Activated CD4-positive, CD25-positive, alpha-beta regulatory T cell treated with anti-CD3 and anti-CD28 coated beads, Interleukin-2, amount 50 U/mL, for 72 hours (primary cell): ENCODE measurements around the gene IQGAP1.

Experiments used
- DNase-seq: peaks from one replicate; pipeline ENCODE4 v3.0.0; 2021

Gene IQGAP1

DNA sequence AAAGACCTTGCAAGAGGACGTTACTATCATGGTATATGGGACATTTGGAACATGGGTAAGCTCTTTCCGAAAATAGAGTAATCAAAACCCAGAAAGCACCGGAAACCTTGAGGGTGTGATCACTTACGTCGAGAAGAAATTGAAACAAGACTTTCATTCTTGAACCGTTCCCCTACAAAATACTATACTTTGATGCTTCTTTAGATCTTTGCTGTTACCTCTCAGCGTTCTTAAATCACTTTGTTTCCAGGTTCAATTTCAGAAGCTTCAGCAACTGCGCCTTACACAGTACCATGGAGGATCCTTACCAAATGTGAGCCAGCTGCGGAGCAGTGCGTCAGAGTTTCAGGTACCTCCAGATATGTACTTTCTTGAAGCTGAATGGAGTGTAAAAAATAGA is 151.7 kb downstream of the IQGAP1 start:
- no peak for DNase-seq

DNA sequence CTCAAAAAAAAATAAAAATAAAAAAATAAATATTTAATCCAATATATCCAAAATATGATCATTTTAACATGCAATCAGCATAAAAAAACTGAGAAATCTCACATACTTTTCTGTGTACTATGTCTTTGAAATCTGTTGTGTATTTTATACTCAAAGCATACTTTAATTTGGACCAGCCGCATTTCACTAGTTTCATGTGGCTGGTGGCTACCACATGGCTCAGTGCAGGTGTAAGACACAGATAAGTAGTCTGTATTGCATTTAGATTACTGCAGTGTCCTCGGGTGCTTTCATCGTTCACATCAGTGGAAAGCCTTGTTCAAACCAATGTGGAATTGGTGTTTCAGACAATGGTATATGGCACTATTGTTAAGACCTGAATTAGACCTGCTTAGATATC is 152.7 kb downstream of the IQGAP1 start:
- DNase-seq, result no peak

DNA sequence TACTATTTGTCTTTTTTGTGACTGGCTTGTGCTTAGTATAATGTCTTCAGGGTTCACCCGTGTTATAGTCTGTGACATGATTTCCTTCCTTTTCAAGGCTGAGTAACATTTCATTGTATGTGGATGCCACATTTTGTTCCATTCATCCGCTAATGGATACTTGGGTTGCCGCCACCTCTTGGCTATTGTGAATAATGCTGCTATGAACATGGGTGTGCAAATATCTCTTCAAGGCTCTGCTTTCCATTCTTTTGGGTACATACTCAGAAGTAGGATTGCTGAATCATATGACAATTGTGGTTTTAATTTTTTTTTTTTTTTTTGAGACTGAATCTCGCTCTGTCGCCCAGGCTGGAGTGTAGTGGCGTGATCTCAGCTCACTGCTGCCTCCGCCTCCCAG is 157.1 kb downstream of the IQGAP1 start:
- DNase-seq, result no peak

DNA sequence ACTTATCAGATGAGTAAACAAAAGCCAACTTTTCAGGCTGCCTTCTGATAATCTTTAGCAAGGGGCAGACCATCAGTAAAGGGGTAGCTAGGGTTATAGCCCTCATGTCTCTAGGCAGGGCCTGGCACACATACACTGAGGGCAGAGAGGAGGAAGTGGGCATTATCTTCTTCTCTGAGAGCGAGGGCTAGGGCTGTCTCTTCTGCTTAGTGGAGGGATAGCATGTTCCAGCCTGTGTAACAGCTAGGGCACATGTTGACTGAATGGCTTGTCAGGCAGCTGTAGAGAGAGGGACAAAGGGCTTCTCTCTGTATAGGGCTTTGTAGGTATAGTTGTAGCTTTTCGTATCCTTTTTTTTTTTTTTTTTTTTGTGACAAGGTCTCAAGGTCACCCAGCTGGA is 159.5 kb downstream of the IQGAP1 start:
- no peak for DNase-seq

DNA sequence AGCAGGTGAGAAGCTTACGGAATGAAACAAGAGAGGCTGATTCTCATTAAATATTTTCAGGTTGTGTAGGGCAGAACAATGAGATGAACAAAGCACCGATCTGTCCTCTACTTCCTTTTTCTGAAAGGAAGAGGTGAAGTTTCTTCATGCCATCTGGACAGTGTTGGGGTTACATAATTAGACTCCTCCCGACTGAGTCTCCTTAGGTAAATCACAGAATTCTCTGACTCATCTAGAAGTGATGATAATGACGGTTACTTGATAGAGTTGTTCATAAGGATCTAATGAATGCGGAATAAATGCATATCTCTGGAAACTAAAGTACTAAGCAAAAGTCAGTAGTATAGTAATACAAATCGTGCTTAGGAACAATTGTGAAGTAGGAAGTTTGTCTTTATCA is 162.9 kb downstream of the IQGAP1 start:
- DNase-seq, result no peak
